K562 (cell line): ENCODE data around the gene PGPEP1. TPM values are rescaled to one million over a fixed set of nuclear protein-coding genes. Genes with fewer than 3 reads are reported as not detected.

Experiments used
- EP400 ChIP-seq: fragments of 450-650 bp; IDR thresholded peaks from 2 replicates; pipeline ENCODE4 v1.6.1; 2017; ENCODE audit warnings: antibody characterized with exemption, mild to moderate bottlenecking, moderate library complexity
- ETV5 ChIP-seq: sonication (generic); formaldehyde crosslinking; IDR thresholded peaks from 2 replicates; pipeline ENCODE4 v1.4.0; 2020; ENCODE audit warnings: low read depth, mild to moderate bottlenecking, missing genetic modification reagents
- LEF1 ChIP-seq: fragments of 450-650 bp; IDR thresholded peaks from 2 replicates; pipeline ENCODE4 v1.6.1; 2016; ENCODE audit warnings: mild to moderate bottlenecking
- MAX ChIP-seq: sonication (generic); formaldehyde crosslinking; IDR thresholded peaks from 2 replicates; pipeline ENCODE4 v1.9.0; 2022; ENCODE audit warnings: mild to moderate bottlenecking, missing genetic modification reagents
- SLC30A9 ChIP-seq: fragments of 250-450 bp; sonication (Bioruptor Pico); IDR thresholded peaks from 2 replicates; pipeline ENCODE4 v1.8.0; 2022; ENCODE audit warnings: mild to moderate bottlenecking, moderate library complexity
- ZNF592 ChIP-seq: fragments of 450-650 bp; IDR thresholded peaks from 2 replicates; pipeline ENCODE4 v1.6.1; 2017; ENCODE audit warnings: antibody characterized with exemption, mild to moderate bottlenecking
- polyA plus RNA-seq, 8 experiments: library from polyadenylated mRNA; depleted of rRNA in 4 of 8; stranded (reverse) in 5 of 8; unstranded in 3 of 8; fragments of >200 nt; fragmentation: Nextera tagmentation in 2 of 8; fragmentation: Illumina TruSeq in 1 of 8; extraction: Ambion mirVana in 2 of 8; extraction: Trizol in 1 of 8; gene quantifications; 2 replicates each; pipeline versions ENCODE4 v1.2.1 to v1.2.3, GENCODE V29; 2011 to 2014; ENCODE audit warnings: inconsistent platforms in 1 of 8, missing spikeins in 1 of 8
- total RNA-seq, 7 experiments: library from RNA; depleted of rRNA in 6 of 7; stranded (reverse); fragments of >200 nt in 6 of 7; fragmentation: Illumina TruSeq in 2 of 7; extraction: Trizol in 2 of 7; gene quantifications; 2 replicates each; pipeline versions ENCODE4 v1.2.1 to v1.2.3, GENCODE V29; 2011 to 2021; ENCODE audit warnings: low replicate concordance in 1 of 7
- TF ChIP-seq, protein P1 (sequence below): fragments of 450-650 bp; formaldehyde crosslinking; IDR thresholded peaks from 2 replicates; pipeline ENCODE4 v1.4.0; 2020; ENCODE audit warnings: mild to moderate bottlenecking, moderate library complexity
- TF ChIP-seq, protein P2 (sequence below): fragments of 450-650 bp; IDR thresholded peaks from 2 replicates; pipeline ENCODE4 v1.6.1; 2016; ENCODE audit warnings: mild to moderate bottlenecking, moderate library complexity

Gene PGPEP1
- total and polyA plus RNA-seq, 9 of the 15 experiments (the other 6 are each of a cell fraction or from before 2014, with no cell fraction given) = 10.0 to 69.6 (median 33.5) TPM

GRCh38 chr19:18317961-18318800 lies 22.2 kb upstream of the PGPEP1 start (continued):
- TF ChIP-seq, protein P1, sequence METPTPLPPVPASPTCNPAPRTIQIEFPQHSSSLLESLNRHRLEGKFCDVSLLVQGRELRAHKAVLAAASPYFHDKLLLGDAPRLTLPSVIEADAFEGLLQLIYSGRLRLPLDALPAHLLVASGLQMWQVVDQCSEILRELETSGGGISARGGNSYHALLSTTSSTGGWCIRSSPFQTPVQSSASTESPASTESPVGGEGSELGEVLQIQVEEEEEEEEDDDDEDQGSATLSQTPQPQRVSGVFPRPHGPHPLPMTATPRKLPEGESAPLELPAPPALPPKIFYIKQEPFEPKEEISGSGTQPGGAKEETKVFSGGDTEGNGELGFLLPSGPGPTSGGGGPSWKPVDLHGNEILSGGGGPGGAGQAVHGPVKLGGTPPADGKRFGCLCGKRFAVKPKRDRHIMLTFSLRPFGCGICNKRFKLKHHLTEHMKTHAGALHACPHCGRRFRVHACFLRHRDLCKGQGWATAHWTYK (CRISPR knock-in tag) = peak; percentile 88
- TF ChIP-seq SLC30A9 (CRISPR knock-in tag) (no peak), ETV5 (CRISPR knock-in tag) (peak; percentile 83), MAX (CRISPR knock-in tag) (peak; percentile 83), EP400 (peak; percentile 78), LEF1 (no peak), ZNF592 (peak; percentile 98)
- TF ChIP-seq, protein P2, sequence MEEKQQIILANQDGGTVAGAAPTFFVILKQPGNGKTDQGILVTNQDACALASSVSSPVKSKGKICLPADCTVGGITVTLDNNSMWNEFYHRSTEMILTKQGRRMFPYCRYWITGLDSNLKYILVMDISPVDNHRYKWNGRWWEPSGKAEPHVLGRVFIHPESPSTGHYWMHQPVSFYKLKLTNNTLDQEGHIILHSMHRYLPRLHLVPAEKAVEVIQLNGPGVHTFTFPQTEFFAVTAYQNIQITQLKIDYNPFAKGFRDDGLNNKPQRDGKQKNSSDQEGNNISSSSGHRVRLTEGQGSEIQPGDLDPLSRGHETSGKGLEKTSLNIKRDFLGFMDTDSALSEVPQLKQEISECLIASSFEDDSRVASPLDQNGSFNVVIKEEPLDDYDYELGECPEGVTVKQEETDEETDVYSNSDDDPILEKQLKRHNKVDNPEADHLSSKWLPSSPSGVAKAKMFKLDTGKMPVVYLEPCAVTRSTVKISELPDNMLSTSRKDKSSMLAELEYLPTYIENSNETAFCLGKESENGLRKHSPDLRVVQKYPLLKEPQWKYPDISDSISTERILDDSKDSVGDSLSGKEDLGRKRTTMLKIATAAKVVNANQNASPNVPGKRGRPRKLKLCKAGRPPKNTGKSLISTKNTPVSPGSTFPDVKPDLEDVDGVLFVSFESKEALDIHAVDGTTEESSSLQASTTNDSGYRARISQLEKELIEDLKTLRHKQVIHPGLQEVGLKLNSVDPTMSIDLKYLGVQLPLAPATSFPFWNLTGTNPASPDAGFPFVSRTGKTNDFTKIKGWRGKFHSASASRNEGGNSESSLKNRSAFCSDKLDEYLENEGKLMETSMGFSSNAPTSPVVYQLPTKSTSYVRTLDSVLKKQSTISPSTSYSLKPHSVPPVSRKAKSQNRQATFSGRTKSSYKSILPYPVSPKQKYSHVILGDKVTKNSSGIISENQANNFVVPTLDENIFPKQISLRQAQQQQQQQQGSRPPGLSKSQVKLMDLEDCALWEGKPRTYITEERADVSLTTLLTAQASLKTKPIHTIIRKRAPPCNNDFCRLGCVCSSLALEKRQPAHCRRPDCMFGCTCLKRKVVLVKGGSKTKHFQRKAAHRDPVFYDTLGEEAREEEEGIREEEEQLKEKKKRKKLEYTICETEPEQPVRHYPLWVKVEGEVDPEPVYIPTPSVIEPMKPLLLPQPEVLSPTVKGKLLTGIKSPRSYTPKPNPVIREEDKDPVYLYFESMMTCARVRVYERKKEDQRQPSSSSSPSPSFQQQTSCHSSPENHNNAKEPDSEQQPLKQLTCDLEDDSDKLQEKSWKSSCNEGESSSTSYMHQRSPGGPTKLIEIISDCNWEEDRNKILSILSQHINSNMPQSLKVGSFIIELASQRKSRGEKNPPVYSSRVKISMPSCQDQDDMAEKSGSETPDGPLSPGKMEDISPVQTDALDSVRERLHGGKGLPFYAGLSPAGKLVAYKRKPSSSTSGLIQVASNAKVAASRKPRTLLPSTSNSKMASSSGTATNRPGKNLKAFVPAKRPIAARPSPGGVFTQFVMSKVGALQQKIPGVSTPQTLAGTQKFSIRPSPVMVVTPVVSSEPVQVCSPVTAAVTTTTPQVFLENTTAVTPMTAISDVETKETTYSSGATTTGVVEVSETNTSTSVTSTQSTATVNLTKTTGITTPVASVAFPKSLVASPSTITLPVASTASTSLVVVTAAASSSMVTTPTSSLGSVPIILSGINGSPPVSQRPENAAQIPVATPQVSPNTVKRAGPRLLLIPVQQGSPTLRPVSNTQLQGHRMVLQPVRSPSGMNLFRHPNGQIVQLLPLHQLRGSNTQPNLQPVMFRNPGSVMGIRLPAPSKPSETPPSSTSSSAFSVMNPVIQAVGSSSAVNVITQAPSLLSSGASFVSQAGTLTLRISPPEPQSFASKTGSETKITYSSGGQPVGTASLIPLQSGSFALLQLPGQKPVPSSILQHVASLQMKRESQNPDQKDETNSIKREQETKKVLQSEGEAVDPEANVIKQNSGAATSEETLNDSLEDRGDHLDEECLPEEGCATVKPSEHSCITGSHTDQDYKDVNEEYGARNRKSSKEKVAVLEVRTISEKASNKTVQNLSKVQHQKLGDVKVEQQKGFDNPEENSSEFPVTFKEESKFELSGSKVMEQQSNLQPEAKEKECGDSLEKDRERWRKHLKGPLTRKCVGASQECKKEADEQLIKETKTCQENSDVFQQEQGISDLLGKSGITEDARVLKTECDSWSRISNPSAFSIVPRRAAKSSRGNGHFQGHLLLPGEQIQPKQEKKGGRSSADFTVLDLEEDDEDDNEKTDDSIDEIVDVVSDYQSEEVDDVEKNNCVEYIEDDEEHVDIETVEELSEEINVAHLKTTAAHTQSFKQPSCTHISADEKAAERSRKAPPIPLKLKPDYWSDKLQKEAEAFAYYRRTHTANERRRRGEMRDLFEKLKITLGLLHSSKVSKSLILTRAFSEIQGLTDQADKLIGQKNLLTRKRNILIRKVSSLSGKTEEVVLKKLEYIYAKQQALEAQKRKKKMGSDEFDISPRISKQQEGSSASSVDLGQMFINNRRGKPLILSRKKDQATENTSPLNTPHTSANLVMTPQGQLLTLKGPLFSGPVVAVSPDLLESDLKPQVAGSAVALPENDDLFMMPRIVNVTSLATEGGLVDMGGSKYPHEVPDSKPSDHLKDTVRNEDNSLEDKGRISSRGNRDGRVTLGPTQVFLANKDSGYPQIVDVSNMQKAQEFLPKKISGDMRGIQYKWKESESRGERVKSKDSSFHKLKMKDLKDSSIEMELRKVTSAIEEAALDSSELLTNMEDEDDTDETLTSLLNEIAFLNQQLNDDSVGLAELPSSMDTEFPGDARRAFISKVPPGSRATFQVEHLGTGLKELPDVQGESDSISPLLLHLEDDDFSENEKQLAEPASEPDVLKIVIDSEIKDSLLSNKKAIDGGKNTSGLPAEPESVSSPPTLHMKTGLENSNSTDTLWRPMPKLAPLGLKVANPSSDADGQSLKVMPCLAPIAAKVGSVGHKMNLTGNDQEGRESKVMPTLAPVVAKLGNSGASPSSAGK = peak; percentile 73
